Suprapubic skin (tissue), 3 donors: ENCODE data around the gene TASP1.

Experiments
- CTCF ChIP-seq, 2 donors: fragments of 200-600 bp in 1 of 2; fragments of 450-650 bp in 1 of 2; sonication (generic) in 1 of 2; IDR thresholded peaks; one replicate each; pipeline ENCODE4 v1.5.1; 2016 to 2019; ENCODE audit warnings: antibody characterized with exemption in 2 of 2, mild to moderate bottlenecking in 1 of 2, moderate library complexity in 1 of 2
- POLR2A ChIP-seq, 2 donors: fragments of 450-650 bp; IDR thresholded peaks; one replicate each; pipeline ENCODE4 v1.6.1; 2017; ENCODE audit warnings: antibody characterized with exemption in 2 of 2, mild to moderate bottlenecking in 2 of 2, moderate library complexity in 2 of 2

- no peak for TF ChIP-seq CTCF (IDR thresholded peaks at IDR 0.05)
- no peak for TF ChIP-seq POLR2A (IDR thresholded peaks at IDR 0.05)
Observed at GRCh38 chr20:13580707-13581106, 58.0 kb downstream of the TASP1 start.
